ENCODE data around the gene SLC39A3.

The SLC39A3 gene

DNA sequence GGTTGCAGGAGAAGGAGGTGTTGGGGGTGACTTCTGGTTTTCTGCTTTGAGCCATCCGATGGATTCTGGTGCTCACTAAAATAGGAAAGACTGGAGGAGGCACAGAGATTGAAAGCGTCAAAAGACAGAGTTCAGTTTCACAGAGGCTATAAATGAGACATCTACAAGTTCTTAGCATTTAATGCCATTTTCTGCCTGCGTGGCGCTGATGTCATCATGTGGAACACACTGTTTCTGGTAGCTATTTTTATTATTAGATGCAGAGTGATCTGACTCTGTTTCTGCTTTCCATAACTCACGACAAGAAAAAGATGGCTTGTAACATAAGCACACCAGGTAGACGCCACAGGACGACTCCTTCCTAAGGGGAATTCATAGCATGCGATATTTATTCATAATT is 3.3 kb upstream of the SLC39A3 start:
- H3K27me3 ChIP-seq (ENCODE audit: insufficient read depth, low read length), result no peaks in the 10 kb centered on the region; the same call in 1 of the 2 replicates

DNA sequence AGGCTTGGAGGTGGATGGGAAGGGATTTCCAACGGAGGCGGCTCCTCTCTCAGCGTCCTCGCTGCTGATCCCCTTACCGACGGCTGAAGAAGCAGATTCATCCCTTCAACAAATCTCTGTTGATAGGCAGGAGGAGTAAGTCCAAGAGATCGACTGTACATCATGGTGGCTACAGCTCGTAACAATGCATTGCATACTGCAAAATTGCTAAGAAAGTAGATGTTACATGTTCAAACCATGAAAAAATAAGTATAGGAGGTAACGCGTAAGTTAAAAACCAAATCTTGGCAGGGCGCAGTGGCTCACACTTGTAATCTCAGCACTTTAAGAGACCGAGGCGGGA is 468 bp upstream of the SLC39A3 start:
- Histone ChIP-seq H3K9ac (ENCODE audit: low read length) (no peak overlapping the region), H3K79me2 (ENCODE audit: insufficient read depth, low read length) (no peaks in the 10 kb centered on the region), H3K9me2 (ENCODE audit: low read depth, low read length) (no peaks in the 10 kb centered on the region), H4K20me1 (ENCODE audit: insufficient read depth, low read length) (no peaks in the 10 kb centered on the region), H3K4me2 (ENCODE audit: low read length) (peak overlapping the region; percentile 24; the same call in 1 of the 2 replicates), H3K27me3 (ENCODE audit: insufficient read depth, low read length) (no peaks in the 10 kb centered on the region), H3F3A (ENCODE audit: insufficient read depth, low read length) (no peaks in the 10 kb centered on the region), H3K4me1 (ENCODE audit: insufficient read depth, low read length, severe bottlenecking) (peaks cover 6% of the 10 kb centered on the region), H3K4me3 (ENCODE audit: low read depth, low read length, poor library complexity, severe bottlenecking) (peak overlapping the region; percentile 76), H3K36me3 (ENCODE audit: insufficient read depth, low read length) (peaks cover 21% of the 10 kb centered on the region), H3K9me3 (ENCODE audit: low read length) (no peaks in the 10 kb centered on the region), H3K27ac (ENCODE audit: low read depth, low read length, poor library complexity, severe bottlenecking) (no peak overlapping the region), H2AFZ (ENCODE audit: low read length) (no peak overlapping the region)
- no peak for TF ChIP-seq EZH2 (IDR thresholded peaks at IDR 0.05; ENCODE audit: borderline replicate concordance, low read length)

More for the DNA sequence above, 3.3 kb upstream of the SLC39A3 start:
- H3K9me2 ChIP-seq (ENCODE audit: low read depth, low read length), result no peaks in the 10 kb centered on the region
- H4K20me1 ChIP-seq (ENCODE audit: insufficient read depth, low read length), result no peaks in the 10 kb centered on the region
- no peaks in the 10 kb centered on the region for H3K36me3 ChIP-seq (ENCODE audit: insufficient read depth, low read length)
- no peak overlapping the region for H3K4me2 ChIP-seq (ENCODE audit: low read length)
- H3F3A ChIP-seq (ENCODE audit: insufficient read depth, low read length), result no peaks in the 10 kb centered on the region
- H3K4me3 ChIP-seq (ENCODE audit: low read depth, low read length, poor library complexity, severe bottlenecking), result no peak overlapping the region
- TF ChIP-seq EZH2 (IDR thresholded peaks at IDR 0.05; ENCODE audit: borderline replicate concordance, low read length), result no peak
- TF ChIP-seq, protein P1, sequence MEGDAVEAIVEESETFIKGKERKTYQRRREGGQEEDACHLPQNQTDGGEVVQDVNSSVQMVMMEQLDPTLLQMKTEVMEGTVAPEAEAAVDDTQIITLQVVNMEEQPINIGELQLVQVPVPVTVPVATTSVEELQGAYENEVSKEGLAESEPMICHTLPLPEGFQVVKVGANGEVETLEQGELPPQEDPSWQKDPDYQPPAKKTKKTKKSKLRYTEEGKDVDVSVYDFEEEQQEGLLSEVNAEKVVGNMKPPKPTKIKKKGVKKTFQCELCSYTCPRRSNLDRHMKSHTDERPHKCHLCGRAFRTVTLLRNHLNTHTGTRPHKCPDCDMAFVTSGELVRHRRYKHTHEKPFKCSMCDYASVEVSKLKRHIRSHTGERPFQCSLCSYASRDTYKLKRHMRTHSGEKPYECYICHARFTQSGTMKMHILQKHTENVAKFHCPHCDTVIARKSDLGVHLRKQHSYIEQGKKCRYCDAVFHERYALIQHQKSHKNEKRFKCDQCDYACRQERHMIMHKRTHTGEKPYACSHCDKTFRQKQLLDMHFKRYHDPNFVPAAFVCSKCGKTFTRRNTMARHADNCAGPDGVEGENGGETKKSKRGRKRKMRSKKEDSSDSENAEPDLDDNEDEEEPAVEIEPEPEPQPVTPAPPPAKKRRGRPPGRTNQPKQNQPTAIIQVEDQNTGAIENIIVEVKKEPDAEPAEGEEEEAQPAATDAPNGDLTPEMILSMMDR (IDR thresholded peaks at IDR 0.05; ENCODE audit: low read length), result no peak
- no peaks in the 10 kb centered on the region for H3K79me2 ChIP-seq (ENCODE audit: insufficient read depth, low read length)
- H3K9me3 ChIP-seq (ENCODE audit: low read length), result no peaks in the 10 kb centered on the region
- peaks cover 6% of the 10 kb centered on the region for H3K4me1 ChIP-seq (ENCODE audit: insufficient read depth, low read length, severe bottlenecking)
- no peak overlapping the region for H3K27ac ChIP-seq (ENCODE audit: low read depth, low read length, poor library complexity, severe bottlenecking)
- no peak overlapping the region for H2AFZ ChIP-seq (ENCODE audit: low read length)
- H3K9ac ChIP-seq (ENCODE audit: low read length), result no peak overlapping the region

DNA sequence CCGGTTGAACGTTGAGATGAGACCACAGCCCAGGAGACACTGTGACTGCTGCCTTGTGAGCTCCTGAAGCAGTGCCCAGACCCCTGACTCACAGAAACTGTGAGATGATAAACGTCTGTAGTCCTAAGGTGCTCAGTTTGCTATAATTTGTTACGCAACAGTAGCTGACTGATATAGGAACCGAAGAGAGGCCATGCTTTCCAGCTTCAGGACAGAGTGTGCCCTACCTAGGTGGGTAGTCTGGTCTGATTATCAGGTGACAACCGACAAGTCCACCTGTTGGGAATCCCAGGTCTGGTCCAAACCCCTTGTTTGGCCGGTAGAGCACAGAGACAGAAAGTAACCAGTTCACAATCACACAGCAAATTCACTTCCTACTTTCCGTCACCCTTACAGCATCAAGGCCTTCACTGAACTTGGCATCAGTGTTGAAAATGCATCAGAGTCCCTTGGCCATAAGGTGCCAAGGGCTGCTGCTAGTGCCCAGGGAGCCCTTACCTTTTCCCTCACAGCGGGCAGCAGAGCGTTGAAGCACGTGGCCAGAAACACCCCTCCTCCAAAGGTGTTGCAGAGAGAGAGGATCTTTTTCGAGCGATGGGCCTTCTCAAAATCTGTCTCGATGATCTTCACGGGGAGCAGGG is 3.1 kb downstream of the SLC39A3 start:
- no peak overlapping the region for H3K4me2 ChIP-seq (ENCODE audit: low read length)
- peaks cover 6% of the 10 kb centered on the region for H3K4me1 ChIP-seq (ENCODE audit: insufficient read depth, low read length, severe bottlenecking)
- TF ChIP-seq EZH2 (IDR thresholded peaks at IDR 0.05; ENCODE audit: borderline replicate concordance, low read length), result no peak
- TF ChIP-seq, protein P1 (IDR thresholded peaks at IDR 0.05; ENCODE audit: low read length), result no peak
- peaks cover 36% of the 10 kb centered on the region for H3K36me3 ChIP-seq (ENCODE audit: insufficient read depth, low read length)
- H3K79me2 ChIP-seq (ENCODE audit: insufficient read depth, low read length), result no peaks in the 10 kb centered on the region
- no peaks in the 10 kb centered on the region for H3K9me3 ChIP-seq (ENCODE audit: low read length)
- H3K4me3 ChIP-seq (ENCODE audit: low read depth, low read length, poor library complexity, severe bottlenecking), result no peak overlapping the region
- H3K9ac ChIP-seq (ENCODE audit: low read length), result no peak overlapping the region
- no peak overlapping the region for H3K27ac ChIP-seq (ENCODE audit: low read depth, low read length, poor library complexity, severe bottlenecking)
- no peak overlapping the region for H2AFZ ChIP-seq (ENCODE audit: low read length)
- no peaks in the 10 kb centered on the region for H3K27me3 ChIP-seq (ENCODE audit: insufficient read depth, low read length)
- H4K20me1 ChIP-seq (ENCODE audit: insufficient read depth, low read length), result no peaks in the 10 kb centered on the region
- no peaks in the 10 kb centered on the region for H3F3A ChIP-seq (ENCODE audit: insufficient read depth, low read length)
- no peaks in the 10 kb centered on the region for H3K9me2 ChIP-seq (ENCODE audit: low read depth, low read length)

DNA sequence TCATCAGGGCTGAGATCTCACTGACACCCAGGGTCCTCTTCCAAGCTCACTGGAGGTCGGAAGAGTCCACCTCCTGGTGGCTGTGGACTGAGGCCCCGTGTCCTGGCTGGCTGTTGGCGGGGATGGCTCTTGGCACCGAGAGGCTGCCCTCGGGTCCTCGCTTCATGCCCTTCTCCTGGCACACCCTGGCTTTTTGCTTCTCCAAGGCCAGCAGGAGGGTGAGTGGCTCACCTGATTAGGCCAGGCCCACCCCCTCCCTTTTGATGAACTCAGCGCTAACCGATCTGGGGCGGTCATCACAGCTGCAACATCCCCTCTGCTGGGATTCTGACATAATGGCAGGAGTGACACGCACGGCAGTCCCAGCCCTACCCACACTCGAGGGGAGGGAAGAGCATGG is 4.4 kb downstream of the SLC39A3 start:
- Histone ChIP-seq H3K4me3 (ENCODE audit: low read depth, low read length, poor library complexity, severe bottlenecking) (no peak overlapping the region), H3K9ac (ENCODE audit: low read length) (no peak overlapping the region), H3K27ac (ENCODE audit: low read depth, low read length, poor library complexity, severe bottlenecking) (no peak overlapping the region), H3K4me2 (ENCODE audit: low read length) (no peak overlapping the region), H3K36me3 (ENCODE audit: insufficient read depth, low read length) (peaks cover 36% of the 10 kb centered on the region), H3K4me1 (ENCODE audit: insufficient read depth, low read length, severe bottlenecking) (peaks cover 6% of the 10 kb centered on the region), H3K27me3 (ENCODE audit: insufficient read depth, low read length) (no peaks in the 10 kb centered on the region), H3K79me2 (ENCODE audit: insufficient read depth, low read length) (no peaks in the 10 kb centered on the region), H3F3A (ENCODE audit: insufficient read depth, low read length) (no peaks in the 10 kb centered on the region), H2AFZ (ENCODE audit: low read length) (no peak overlapping the region), H3K9me3 (ENCODE audit: low read length) (no peaks in the 10 kb centered on the region), H3K9me2 (ENCODE audit: low read depth, low read length) (no peaks in the 10 kb centered on the region), H4K20me1 (ENCODE audit: insufficient read depth, low read length) (no peaks in the 10 kb centered on the region)
- TF ChIP-seq, protein P1 (IDR thresholded peaks at IDR 0.05; ENCODE audit: low read length), result no peak
- no peak for TF ChIP-seq EZH2 (IDR thresholded peaks at IDR 0.05; ENCODE audit: borderline replicate concordance, low read length)

Data from OCI-LY1 (cell line).